DOHH2 (cell line): ENCODE results near the gene GDPD4.

ENCODE experiments used
- H3F3A ChIP-seq: fragments of 200-600 bp; sonication (generic), shearing (Covaris generic); 2 replicates; pipeline ENCODE4 v1.6.0; 2016; ENCODE audit warnings: antibody characterized with exemption, mild to moderate bottlenecking; ENCODE audit not compliant: control insufficient read depth, insufficient read depth
- H3K27ac ChIP-seq: fragments of 200-600 bp; sonication (generic); 2 replicates; pipeline ENCODE4 v1.5.1; 2014; ENCODE audit warnings: low read depth, mild to moderate bottlenecking, low read length, moderate library complexity
- H3K27me3 ChIP-seq: fragments of 200-600 bp; sonication (generic); 2 replicates; pipeline ENCODE4 v1.6.1; 2014; ENCODE audit warnings: mild to moderate bottlenecking, low read length, mixed read lengths; ENCODE audit not compliant: control insufficient read depth
- H3K36me3 ChIP-seq: fragments of 200-600 bp; sonication (generic); 2 replicates; pipeline ENCODE4 v1.6.1; 2014; ENCODE audit warnings: mild to moderate bottlenecking, low read length, moderate library complexity, mixed read lengths; ENCODE audit not compliant: control insufficient read depth
- H3K4me1 ChIP-seq: fragments of 200-600 bp; sonication (generic); 2 replicates; pipeline ENCODE4 v1.6.1; 2014; ENCODE audit warnings: mild to moderate bottlenecking, low read length, mixed read lengths; ENCODE audit not compliant: control insufficient read depth
- H3K4me2 ChIP-seq: fragments of 200-600 bp; sonication (generic); 2 replicates; pipeline ENCODE4 v1.6.0; 2014; ENCODE audit warnings: mild to moderate bottlenecking, low read length, moderate library complexity
- H3K4me3 ChIP-seq: fragments of 200-600 bp; sonication (generic); 2 replicates; pipeline ENCODE4 v1.5.1; 2014; ENCODE audit warnings: mild to moderate bottlenecking, low read length, mixed read lengths
- H3K79me2 ChIP-seq: fragments of 200-600 bp; sonication (generic); 2 replicates; pipeline ENCODE4 v1.6.1; 2014; ENCODE audit warnings: mild to moderate bottlenecking, low read length, mixed read lengths; ENCODE audit not compliant: control insufficient read depth
- H3K9me2 ChIP-seq: fragments of 200-600 bp; sonication (generic); replicated peaks from 2 replicates; pipeline ENCODE4 v1.6.1; 2014; ENCODE audit warnings: mild to moderate bottlenecking, low read length, mixed read lengths; ENCODE audit not compliant: control insufficient read depth
- H3K9me3 ChIP-seq: fragments of 200-600 bp; sonication (generic); 2 replicates; pipeline ENCODE4 v1.6.1; 2014; ENCODE audit warnings: antibody characterized with exemption, low read length, mixed read lengths; ENCODE audit not compliant: control insufficient read depth, insufficient read depth
- H4K20me1 ChIP-seq: fragments of 200-600 bp; sonication (generic); 2 replicates; pipeline ENCODE4 v1.6.0; 2014; ENCODE audit warnings: low read depth, mild to moderate bottlenecking, antibody characterized with exemption, low read length, moderate library complexity; ENCODE audit not compliant: control insufficient read depth, insufficient read depth
- CTCF ChIP-seq: fragments of 200-600 bp; sonication (generic); IDR thresholded peaks from one replicate; pipeline ENCODE4 v1.5.1; 2014; ENCODE audit warnings: antibody characterized with exemption, mild to moderate bottlenecking, low read depth, low read length; ENCODE audit not compliant: poor library complexity, severe bottlenecking
- EZH2phosphoT487 ChIP-seq: fragments of 200-600 bp; sonication (generic); IDR thresholded peaks from 2 replicates; pipeline ENCODE4 v1.6.1; 2017; ENCODE audit warnings: borderline replicate concordance, mild to moderate bottlenecking, antibody characterized with exemption, low read length, moderate library complexity, mixed read lengths

GDPD4 gene

DNA sequence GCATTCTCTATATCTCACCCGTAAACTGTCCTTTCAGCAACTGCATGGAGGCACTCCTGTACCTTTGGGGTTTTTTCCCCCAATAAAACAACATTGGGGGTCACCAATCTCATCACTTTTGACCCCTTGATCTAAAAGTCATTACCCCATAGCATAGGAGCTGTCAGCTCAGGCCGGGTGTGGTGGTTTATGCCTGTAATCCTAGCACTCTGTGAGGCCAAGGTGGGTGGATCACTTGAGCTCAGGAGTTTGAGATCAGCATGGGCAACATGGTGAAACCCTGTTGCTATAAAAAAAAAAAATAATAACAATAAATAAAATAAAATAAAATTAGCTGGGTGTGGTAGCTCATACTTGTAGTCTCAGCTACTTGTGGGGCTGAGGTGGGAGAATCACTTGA lies 17.1 kb upstream of the GDPD4 start:
- no peaks in the 10 kb centered on the region for H3F3A ChIP-seq
- H3K4me3 ChIP-seq, result no peak overlapping the region
- H3K9me2 ChIP-seq, result no peaks in the 10 kb centered on the region
- no peak overlapping the region for H3K4me2 ChIP-seq
- H3K27me3 ChIP-seq, result peaks cover 5% of the 10 kb centered on the region; the same call in 1 of the 2 replicates
- H3K79me2 ChIP-seq, result no peaks in the 10 kb centered on the region
- TF ChIP-seq EZH2phosphoT487 (no peak), CTCF (no peak)
- no peaks in the 10 kb centered on the region for H3K4me1 ChIP-seq
- H4K20me1 ChIP-seq, result no peaks in the 10 kb centered on the region
- no peaks in the 10 kb centered on the region for H3K36me3 ChIP-seq
- no peaks in the 10 kb centered on the region for H3K9me3 ChIP-seq
- no peak overlapping the region for H3K27ac ChIP-seq

DNA sequence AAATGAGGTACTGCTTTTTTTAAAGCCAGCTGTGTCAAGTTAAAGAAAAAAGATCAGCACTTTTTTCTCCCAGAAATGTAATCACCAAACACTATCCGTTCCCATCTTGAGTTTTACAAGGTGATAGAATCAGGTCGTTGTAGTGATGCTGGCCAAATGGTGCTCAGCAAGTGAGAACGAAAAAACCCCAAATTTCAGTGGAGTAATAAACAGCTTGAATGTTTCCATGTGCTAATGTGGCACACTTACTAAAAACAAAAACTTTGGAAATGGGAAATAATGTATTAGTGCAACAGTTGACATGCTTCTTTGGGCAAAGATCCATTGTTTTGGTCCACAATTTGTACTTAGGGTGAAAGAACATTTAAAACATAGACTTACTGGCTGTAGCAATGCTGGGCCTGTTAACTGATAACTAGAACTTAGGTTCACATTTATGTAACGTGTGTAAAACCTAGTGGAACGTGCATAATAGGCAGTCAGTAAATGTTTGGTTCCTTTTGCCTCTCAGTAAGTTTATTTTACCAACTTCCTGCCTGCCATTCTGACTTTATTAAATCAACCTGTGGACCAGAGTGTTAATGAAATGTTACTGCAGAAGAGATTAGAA lies 15.4 kb upstream of the GDPD4 start:
- Histone ChIP-seq H3K4me2 (no peak overlapping the region), H3K27me3 (peaks cover 5% of the 10 kb centered on the region; the same call in 1 of the 2 replicates)

DNA sequence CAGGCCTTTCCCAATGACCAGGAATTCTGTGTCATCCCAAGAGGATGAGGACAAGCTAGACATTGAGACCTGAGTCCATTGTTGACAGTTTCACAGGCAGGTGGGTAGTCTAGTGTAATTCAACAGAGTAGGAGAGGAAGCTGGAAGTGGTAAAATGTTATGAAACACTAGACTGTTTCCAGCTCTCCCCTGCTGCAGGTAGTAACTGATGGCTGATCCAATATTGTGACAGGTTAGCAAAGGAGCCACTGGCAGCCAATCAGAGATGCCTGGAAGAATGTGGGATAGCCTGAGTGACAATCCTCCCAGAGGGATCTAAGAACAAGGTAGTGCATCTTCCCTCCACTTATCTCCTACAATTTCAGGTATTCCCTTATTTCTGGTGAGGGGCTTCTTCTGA lies 10.6 kb upstream of the GDPD4 start:
- Histone ChIP-seq H3F3A (no peaks in the 10 kb centered on the region), H3K4me3 (no peak overlapping the region), H3K27ac (no peak overlapping the region), H3K9me2 (no peaks in the 10 kb centered on the region), H4K20me1 (no peaks in the 10 kb centered on the region), H3K36me3 (no peaks in the 10 kb centered on the region), H3K79me2 (no peaks in the 10 kb centered on the region), H3K27me3 (peaks cover 5% of the 10 kb centered on the region; the same call in 1 of the 2 replicates), H3K9me3 (no peaks in the 10 kb centered on the region), H3K4me1 (no peaks in the 10 kb centered on the region), H3K4me2 (no peak overlapping the region)
- TF ChIP-seq EZH2phosphoT487 (no peak), CTCF (no peak)

More for the DNA sequence above, 15.4 kb upstream of the GDPD4 start:
- Histone ChIP-seq H3F3A (no peaks in the 10 kb centered on the region), H3K9me2 (no peaks in the 10 kb centered on the region), H3K36me3 (no peaks in the 10 kb centered on the region), H3K9me3 (no peaks in the 10 kb centered on the region), H3K27ac (no peak overlapping the region), H3K4me1 (no peaks in the 10 kb centered on the region), H3K79me2 (no peaks in the 10 kb centered on the region), H4K20me1 (no peaks in the 10 kb centered on the region), H3K4me3 (no peak overlapping the region)
- TF ChIP-seq EZH2phosphoT487, result no peak

- no peaks in the 10 kb centered on the region for H3K79me2 ChIP-seq
- H3K27me3 ChIP-seq, result peaks cover 2% of the 10 kb centered on the region; the same call in 1 of the 2 replicates
- H3K4me2 ChIP-seq, result no peak overlapping the region
- H3K27ac ChIP-seq, result no peak overlapping the region
- no peak overlapping the region for H3K4me3 ChIP-seq
- H3K4me1 ChIP-seq, result no peaks in the 10 kb centered on the region
- no peaks in the 10 kb centered on the region for H3K9me3 ChIP-seq
- H3K36me3 ChIP-seq, result no peaks in the 10 kb centered on the region
- no peak for TF ChIP-seq CTCF
- TF ChIP-seq EZH2phosphoT487, result no peak
- H3K9me2 ChIP-seq, result no peaks in the 10 kb centered on the region
- no peaks in the 10 kb centered on the region for H3F3A ChIP-seq
- H4K20me1 ChIP-seq, result no peaks in the 10 kb centered on the region
These were observed 10.2 kb upstream of the GDPD4 start for GRCh38 chr11:77311701-77312100.
